K562 (cell line): ENCODE measurements around the gene DNAAF3. TPM values are rescaled to one million over a fixed set of nuclear protein-coding genes. Genes with fewer than 3 reads are reported as not detected.

Source experiments
- AFF1 ChIP-seq, 2 experiments: fragments of 450-650 bp; IDR thresholded peaks; 2 replicates each; pipeline ENCODE4 v1.6.1; 2018; ENCODE audit warnings: mild to moderate bottlenecking in 2 of 2, low read depth in 1 of 2; ENCODE audit not compliant: partially characterized antibody in 2 of 2
- ATF1 ChIP-seq, 2 experiments: fragments of 450-650 bp in 1 of 2; IDR thresholded peaks; 2 replicates each; pipeline ENCODE4 v1.6.1; 2016; ENCODE audit warnings: missing compliant biosample characterization in 1 of 2, missing genetic modification characterization in 1 of 2
- CCAR2 ChIP-seq: fragments of 200-400 bp; formaldehyde crosslinking; IDR thresholded peaks from 2 replicates; pipeline ENCODE4 v1.6.1; 2017; ENCODE audit warnings: mild to moderate bottlenecking, low read depth, low read length
- CHD4 ChIP-seq: fragments of 200-600 bp; sonication (generic); IDR thresholded peaks from 3 replicates; pipeline ENCODE4 v1.6.1; 2012; ENCODE audit warnings: low read depth, mild to moderate bottlenecking, mixed read lengths, low read length, inconsistent platforms; ENCODE audit not compliant: insufficient read depth, insufficient replicate concordance, poor library complexity, severe bottlenecking
- EGR1 ChIP-seq: fragments of 450-650 bp; conservative IDR thresholded peaks from 2 replicates; pipeline ENCODE4 v1.6.1; 2017; ENCODE audit warnings: mild to moderate bottlenecking
- ERF ChIP-seq: fragments of 450-650 bp; formaldehyde crosslinking; IDR thresholded peaks from 2 replicates; pipeline ENCODE4 v1.4.0; 2020; ENCODE audit warnings: mild to moderate bottlenecking, mixed read lengths
- EWSR1 ChIP-seq: fragments of 450-650 bp; IDR thresholded peaks from 2 replicates; pipeline ENCODE4 v1.6.1; 2018; ENCODE audit warnings: borderline replicate concordance, mild to moderate bottlenecking, low read depth, moderate library complexity; ENCODE audit not compliant: partially characterized antibody
- ILF3 ChIP-seq: fragments of 450-650 bp; IDR thresholded peaks from 2 replicates; pipeline ENCODE4 v1.6.1; 2018; ENCODE audit warnings: antibody characterized with exemption, mild to moderate bottlenecking, moderate library complexity, borderline replicate concordance
- IRF9 ChIP-seq: fragments of 450-650 bp; IDR thresholded peaks from 2 replicates; pipeline ENCODE4 v1.6.1; 2016; ENCODE audit warnings: missing biosample characterization, missing genetic modification characterization
- PHF8 ChIP-seq: fragments of 200-600 bp; sonication (generic); IDR thresholded peaks from 2 replicates; pipeline ENCODE4 v1.6.1; 2012; ENCODE audit warnings: mixed run types, mild to moderate bottlenecking, inconsistent platforms, low read length, moderate library complexity, borderline replicate concordance
- PML ChIP-seq: IDR thresholded peaks from 2 replicates; pipeline ENCODE4 v1.6.1; 2012; ENCODE audit warnings: low read length, inconsistent platforms
- RBFOX2 ChIP-seq: fragments of 200-400 bp; formaldehyde crosslinking; IDR thresholded peaks from 2 replicates; pipeline ENCODE4 v1.6.1; 2017; ENCODE audit warnings: low read depth, mild to moderate bottlenecking, low read length, moderate library complexity
- SMARCA4 ChIP-seq: fragments of 450-650 bp; IDR thresholded peaks from 2 replicates; pipeline ENCODE4 v1.6.1; 2016
- SPI1 ChIP-seq: IDR thresholded peaks from 2 replicates; pipeline ENCODE4 v1.6.1; 2011; ENCODE audit warnings: low read depth, low read length, control low read depth, borderline replicate concordance
- STAT5B ChIP-seq: fragments of 250-450 bp; sonication (Bioruptor Pico); IDR thresholded peaks from 2 replicates; pipeline ENCODE4 v1.8.0; 2021; ENCODE audit warnings: mild to moderate bottlenecking, inconsistent platforms
- ZBTB5 ChIP-seq: fragments of 450-650 bp; IDR thresholded peaks from 2 replicates; pipeline ENCODE4 v1.6.1; 2017; ENCODE audit warnings: antibody characterized with exemption
- ZBTB7A ChIP-seq: IDR thresholded peaks from 2 replicates; pipeline ENCODE4 v1.6.1; 2011; ENCODE audit warnings: low read depth, mild to moderate bottlenecking, low read length, moderate library complexity, borderline replicate concordance; ENCODE audit not compliant: control insufficient read depth
- ZC3H8 ChIP-seq: fragments of 450-650 bp; IDR thresholded peaks from 2 replicates; pipeline ENCODE4 v1.6.1; 2017
- ZNF143 ChIP-seq: sonication (generic); formaldehyde crosslinking; IDR thresholded peaks from 2 replicates; pipeline ENCODE4 v1.9.0; 2022; ENCODE audit warnings: mild to moderate bottlenecking, missing genetic modification reagents
- ZNF239 ChIP-seq: fragments of 250-450 bp; sonication (Bioruptor Pico); IDR thresholded peaks from 2 replicates; pipeline ENCODE4 v1.4.0; 2020; ENCODE audit warnings: mild to moderate bottlenecking
- ZNF584 ChIP-seq: fragments of 200-800 bp; sonication (Bioruptor generic); IDR thresholded peaks from 2 replicates; pipeline ENCODE4 v1.6.1; 2016; ENCODE audit warnings: low read depth, mild to moderate bottlenecking, missing genetic modification characterization, missing compliant biosample characterization
- ZNF696 ChIP-seq: fragments of 250-450 bp; sonication (Bioruptor Pico); conservative IDR thresholded peaks from 2 replicates; pipeline ENCODE4 v1.4.0; 2020; ENCODE audit warnings: mild to moderate bottlenecking, moderate library complexity
- polyA plus RNA-seq, 8 experiments: library from polyadenylated mRNA; depleted of rRNA in 4 of 8; stranded (reverse) in 5 of 8; unstranded in 3 of 8; fragments of >200 nt; fragmentation: Nextera tagmentation in 2 of 8; fragmentation: Illumina TruSeq in 1 of 8; extraction: Ambion mirVana in 2 of 8; extraction: Trizol in 1 of 8; gene quantifications; 2 replicates each; pipeline versions ENCODE4 v1.2.1 to v1.2.3, GENCODE V29; 2011 to 2014; ENCODE audit warnings: inconsistent platforms in 1 of 8, missing spikeins in 1 of 8
- total RNA-seq, 7 experiments: library from RNA; depleted of rRNA in 6 of 7; stranded (reverse); fragments of >200 nt in 6 of 7; fragmentation: Illumina TruSeq in 2 of 7; extraction: Trizol in 2 of 7; gene quantifications; 2 replicates each; pipeline versions ENCODE4 v1.2.1 to v1.2.3, GENCODE V29; 2011 to 2021; ENCODE audit warnings: low replicate concordance in 1 of 7

DNAAF3 gene
- total and polyA plus RNA-seq, 9 of the 15 experiments (the other 6 are each of a cell fraction or from before 2014, with no cell fraction given), result 21.6 to 61.5 (median 43.0) TPM

GRCh38 chr19:55116859-55117662 lies 49.4 kb downstream of the DNAAF3 start, which contains the start of gene PPP1R12C (continued):
- TF ChIP-seq AFF1 (IDR thresholded peaks at IDR 0.05; ENCODE audit: low read depth in 1 of 2, partially characterized antibody in 2 of 2) (no peak), RBFOX2 (no peak), IRF9 (tag) (no peak), ZNF696 (no peak), ERF (CRISPR knock-in tag) (0 out of 2 replicates have a peak, but pooled peaks have one; percentile 45), PML (no peak), EWSR1 (no peak), SPI1 (no peak), CCAR2 (no peak), ATF1 (CRISPR knock-in tag; IDR thresholded peaks at IDR 0.05) (no peak), ATF1 (tag; IDR thresholded peaks at IDR 0.05) (no peak), ILF3 (no peak), ZBTB5 (no peak), SMARCA4 (no peak), EGR1 (no peak), CHD4 (no peak), ZNF584 (CRISPR knock-in tag) (no peak), ZNF143 (CRISPR knock-in tag) (0 out of 2 replicates have a peak, but pooled peaks have one; percentile 12), STAT5B (CRISPR knock-in tag) (no peak), ZC3H8 (no peak), ZNF239 (CRISPR knock-in tag) (no peak), PHF8 (peak; percentile 68; the same call in 1 of the 2 replicates), ZBTB7A (peak; percentile 33; the same call in 1 of the 2 replicates)
